CD4-positive, alpha-beta T cell (primary cell): Measurements from ENCODE around the gene CAMTA1. TPM values are rescaled to one million over a fixed set of nuclear protein-coding genes. Genes with fewer than 3 reads are reported as not detected.

Experiments used
- ATAC-seq: fragments of 200-7000 bp; cut with Tn5 transposase; one replicate; pipeline ENCODE4 v1.10.0; 2022; ENCODE audit warnings: mild to moderate bottlenecking; ENCODE audit not compliant: poor library complexity
- CTCF ChIA-PET: fragments of 350-600 bp; sonication (Branson Sonifier 250); formaldehyde crosslinking; loops from one replicate; lab custom pipeline; 2021; ENCODE audit warnings: antibody characterized with exemption, inconsistent platforms; lab: Charles Lee
- POLR2A ChIA-PET: fragments of 350-600 bp; sonication (Branson Sonifier 250); formaldehyde crosslinking; loops from one replicate; lab custom pipeline; 2021; ENCODE audit warnings: antibody characterized with exemption, inconsistent platforms; lab: Charles Lee
- DNase-seq, 14 experiments: peaks; one replicate each; pipeline ENCODE4 v3.0.0-alpha.2; 2013 to 2020; ENCODE audit warnings: mixed read lengths in 2 of 14
- H3K27ac ChIP-seq, 2 donors: one replicate each; pipeline versions ENCODE4 v1.5.1 to v1.7.0; 2013; ENCODE audit warnings: low read length in 2 of 2, low read depth in 1 of 2, mild to moderate bottlenecking in 1 of 2
- H3K27me3 ChIP-seq, 2 experiments: 1 replicate in 1 of 2; 2 replicates in 1 of 2; pipeline versions ENCODE4 v1.6.1 to v1.7.0; 2013; ENCODE audit warnings: low read length in 2 of 2, control low read depth in 1 of 2, mild to moderate bottlenecking in 1 of 2, moderate library complexity in 1 of 2; ENCODE audit not compliant: insufficient read depth in 2 of 2, control insufficient read depth in 1 of 2
- H3K36me3 ChIP-seq: one replicate; pipeline ENCODE4 v1.6.1; 2013; ENCODE audit warnings: low read length, control low read depth; ENCODE audit not compliant: insufficient read depth
- H3K4me1 ChIP-seq: one replicate; pipeline ENCODE4 v1.6.1; 2013; ENCODE audit warnings: low read length, control low read depth; ENCODE audit not compliant: insufficient read depth
- H3K4me3 ChIP-seq: one replicate; pipeline ENCODE4 v1.5.1; 2013; ENCODE audit warnings: mild to moderate bottlenecking, low read length, moderate library complexity
- H3K9me3 ChIP-seq, 2 experiments: 1 replicate in 1 of 2; 2 replicates in 1 of 2; pipeline versions ENCODE4 v1.6.1 to v1.7.0; 2013; ENCODE audit warnings: low read length in 2 of 2, mild to moderate bottlenecking in 2 of 2, control low read depth in 1 of 2, moderate library complexity in 1 of 2; ENCODE audit not compliant: control insufficient read depth in 1 of 2, insufficient read depth in 1 of 2
- H3K27ac Mint-ChIP-seq: one replicate; pipeline ENCODE4 v1.8.0; 2020; ENCODE audit warnings: mixed read lengths
- H3K27me3 Mint-ChIP-seq: one replicate; pipeline ENCODE4 v1.8.0; 2021; ENCODE audit warnings: mixed read lengths
- H3K36me3 Mint-ChIP-seq: one replicate; pipeline ENCODE4 v1.8.0; 2021; ENCODE audit warnings: low read depth, mixed read lengths
- H3K4me1 Mint-ChIP-seq: one replicate; pipeline ENCODE4 v1.8.0; 2021; ENCODE audit warnings: low read depth, mixed read lengths
- H3K4me3 Mint-ChIP-seq: one replicate; pipeline ENCODE4 v1.8.0; 2020; ENCODE audit warnings: mild to moderate bottlenecking, mixed read lengths
- H3K9me3 Mint-ChIP-seq: one replicate; pipeline ENCODE4 v1.8.0; 2020; ENCODE audit warnings: mixed read lengths
- intact Hi-C, 2 experiments: fragments of 100-400 bp; cut with DNase I in 1 of 2; cut with micrococcal nuclease in 1 of 2; formaldehyde crosslinking; loops; one replicate each; pipeline versions ENCODE4 v1.15.1 to v1.9.0; 2023 to 2025; cut with DNase I, micrococcal nuclease
- total RNA-seq, 174 experiments: library from RNA in 2 of 174; stranded (reverse) in 2 of 174; gene quantifications; one replicate each; pipeline ENCODE4 v1.2.3 and lab custom pipeline; 2021 to 2026
- TF ChIP-seq, protein P1 (sequence below): fragments of 200-600 bp; IDR thresholded peaks from one replicate; pipeline ENCODE4 v1.8.0; 2022; ENCODE audit warnings: antibody characterized with exemption, mild to moderate bottlenecking

The CAMTA1 gene
- total RNA-seq, 2 experiments from 2014 or later = 38.6 to 39.3 TPM

DNA sequence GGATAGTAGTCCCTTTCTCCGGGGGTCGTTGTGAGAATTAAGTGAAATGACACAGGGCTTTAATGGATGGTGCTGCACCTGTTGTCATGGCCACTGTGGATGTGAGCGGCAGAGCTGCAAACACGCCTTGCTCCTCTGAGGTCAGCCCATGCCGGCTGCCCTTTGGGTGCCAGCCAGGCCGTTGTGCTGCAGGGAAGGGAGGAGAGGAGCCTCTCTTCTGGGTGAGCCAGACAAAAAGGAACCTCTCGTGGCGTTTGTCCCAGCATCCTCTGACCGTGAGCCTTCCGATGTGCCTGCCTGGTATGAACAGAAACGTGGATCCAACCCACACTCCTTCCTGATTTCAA is 602.9 kb downstream of the CAMTA1 start:
- CTCF ChIA-PET = no interaction called here
- Mint-ChIP-seq H3K4me1 (no peaks in the 10 kb centered on the region), H3K27ac (no peak overlapping the region), H3K27me3 (no peaks in the 10 kb centered on the region), H3K4me3 (no peak overlapping the region), H3K9me3 (no peaks in the 10 kb centered on the region), H3K36me3 (no peaks in the 10 kb centered on the region)
- H3K4me3 ChIP-seq = no peak overlapping the region
- ATAC-seq (no peak), DNase-seq (no peak)
- POLR2A ChIA-PET = no interaction called here
- TF ChIP-seq, protein P1, sequence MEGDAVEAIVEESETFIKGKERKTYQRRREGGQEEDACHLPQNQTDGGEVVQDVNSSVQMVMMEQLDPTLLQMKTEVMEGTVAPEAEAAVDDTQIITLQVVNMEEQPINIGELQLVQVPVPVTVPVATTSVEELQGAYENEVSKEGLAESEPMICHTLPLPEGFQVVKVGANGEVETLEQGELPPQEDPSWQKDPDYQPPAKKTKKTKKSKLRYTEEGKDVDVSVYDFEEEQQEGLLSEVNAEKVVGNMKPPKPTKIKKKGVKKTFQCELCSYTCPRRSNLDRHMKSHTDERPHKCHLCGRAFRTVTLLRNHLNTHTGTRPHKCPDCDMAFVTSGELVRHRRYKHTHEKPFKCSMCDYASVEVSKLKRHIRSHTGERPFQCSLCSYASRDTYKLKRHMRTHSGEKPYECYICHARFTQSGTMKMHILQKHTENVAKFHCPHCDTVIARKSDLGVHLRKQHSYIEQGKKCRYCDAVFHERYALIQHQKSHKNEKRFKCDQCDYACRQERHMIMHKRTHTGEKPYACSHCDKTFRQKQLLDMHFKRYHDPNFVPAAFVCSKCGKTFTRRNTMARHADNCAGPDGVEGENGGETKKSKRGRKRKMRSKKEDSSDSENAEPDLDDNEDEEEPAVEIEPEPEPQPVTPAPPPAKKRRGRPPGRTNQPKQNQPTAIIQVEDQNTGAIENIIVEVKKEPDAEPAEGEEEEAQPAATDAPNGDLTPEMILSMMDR = no peak
- H3K9me3 ChIP-seq = peaks cover 0 to 4% of the 10 kb centered on the region in 2 experiments
- H3K4me1 ChIP-seq = no peaks in the 10 kb centered on the region
- no peaks in the 10 kb centered on the region for H3K27me3 ChIP-seq
- H3K36me3 ChIP-seq = no peaks in the 10 kb centered on the region
- H3K27ac ChIP-seq = no peak overlapping the region
- intact Hi-C loops = no loop called here

DNA sequence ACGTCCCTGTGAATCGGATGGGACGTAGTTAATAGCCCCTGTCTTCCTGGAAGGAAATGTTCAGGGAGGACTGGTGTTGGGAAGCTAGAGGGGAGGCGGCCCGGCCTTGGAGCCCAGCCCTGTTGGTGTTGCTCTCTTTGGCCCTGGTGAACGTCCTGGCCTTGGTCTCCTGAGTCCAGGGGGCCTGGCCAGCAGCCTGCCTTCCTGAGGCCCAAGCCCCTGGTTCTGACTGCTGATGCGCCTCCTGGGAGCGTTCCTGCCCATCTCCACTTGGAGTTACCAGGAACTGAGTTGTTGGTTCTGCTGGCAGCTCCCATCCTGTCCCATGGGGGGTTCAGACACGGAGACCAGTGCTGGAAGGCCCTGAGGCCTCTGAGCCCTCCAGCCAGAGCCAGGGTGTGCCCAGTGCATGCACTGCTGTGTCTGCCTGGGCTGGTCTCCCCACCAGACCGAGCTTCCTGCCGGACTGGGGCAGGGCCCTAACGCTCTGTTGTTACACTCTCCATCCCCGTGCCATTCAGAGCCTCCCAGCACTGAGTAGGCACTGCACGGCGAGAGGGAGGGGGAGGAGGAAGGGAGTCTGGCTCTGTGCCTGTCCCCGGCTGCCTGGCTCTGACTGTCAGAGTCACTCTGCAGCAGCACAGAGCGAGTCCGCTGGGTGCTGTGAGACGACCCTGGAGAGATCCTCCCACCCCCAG is 603.4 kb downstream of the CAMTA1 start:
- Mint-ChIP-seq H3K27me3 (no peaks in the 10 kb centered on the region), H3K4me1 (no peaks in the 10 kb centered on the region), H3K4me3 (no peak overlapping the region), H3K9me3 (no peaks in the 10 kb centered on the region), H3K27ac (no peak overlapping the region), H3K36me3 (no peaks in the 10 kb centered on the region)
- no peak for DNase-seq
- TF ChIP-seq, protein P1 = no peak
- POLR2A ChIA-PET = no interaction called here
- peaks cover 0 to 4% of the 10 kb centered on the region in 2 experiments for H3K9me3 ChIP-seq
- ATAC-seq = no peak
- no peak overlapping the region for H3K4me3 ChIP-seq
- no peaks in the 10 kb centered on the region for H3K4me1 ChIP-seq
- no peaks in the 10 kb centered on the region for H3K27me3 ChIP-seq
- CTCF ChIA-PET = no interaction called here
- intact Hi-C loops = no loop called here
- H3K27ac ChIP-seq = no peak overlapping the region
- H3K36me3 ChIP-seq = no peaks in the 10 kb centered on the region

DNA sequence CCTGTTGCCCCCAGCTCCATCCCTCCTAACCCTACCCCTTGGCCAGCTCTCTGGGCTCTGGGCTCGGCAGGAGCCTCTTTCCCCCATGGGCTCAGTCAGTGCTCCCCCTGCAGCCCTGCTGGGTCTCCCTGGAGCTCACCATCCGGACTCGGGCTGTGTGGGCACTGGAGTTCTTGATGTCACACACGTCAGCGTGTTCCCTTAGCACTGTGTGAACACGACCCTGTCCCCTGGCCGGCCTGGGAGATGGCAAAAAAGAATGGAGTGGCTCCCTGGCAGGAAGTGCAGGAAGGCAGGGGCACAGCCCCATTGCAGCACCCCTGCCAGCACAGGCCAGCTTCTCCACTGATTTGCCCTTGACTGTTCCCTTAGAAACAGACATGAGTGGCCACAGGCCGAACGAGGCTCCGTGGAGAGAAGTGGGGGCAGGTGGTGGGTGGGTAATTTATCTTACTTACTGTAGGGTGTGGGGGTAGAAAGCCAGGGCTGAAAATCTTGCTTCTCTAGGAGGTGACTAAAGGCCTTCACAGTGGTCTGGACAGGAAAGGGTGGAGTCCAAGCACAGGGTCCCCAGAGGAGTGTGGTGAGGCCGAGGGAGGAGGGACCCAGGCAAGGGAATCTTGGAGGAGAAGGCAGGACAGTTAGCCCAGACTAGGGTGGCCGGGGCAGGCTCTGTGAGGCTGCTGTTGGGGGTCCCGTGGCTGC is 604.1 kb downstream of the CAMTA1 start:
- ATAC-seq = no peak
- Histone ChIP-seq H3K27ac (no peak overlapping the region), H3K4me1 (no peaks in the 10 kb centered on the region), H3K9me3 (peaks cover 0 to 4% of the 10 kb centered on the region in 2 experiments), H3K36me3 (no peaks in the 10 kb centered on the region), H3K4me3 (no peak overlapping the region), H3K27me3 (no peaks in the 10 kb centered on the region)
- H3K27me3 Mint-ChIP-seq = no peaks in the 10 kb centered on the region
- DNase-seq = no peak
- ChIA-PET POLR2A (no interaction called here), CTCF (no interaction called here)
- TF ChIP-seq, protein P1 = no peak
- no peak overlapping the region for H3K4me3 Mint-ChIP-seq
- intact Hi-C loops = no loop called here
- no peaks in the 10 kb centered on the region for H3K36me3 Mint-ChIP-seq
- H3K27ac Mint-ChIP-seq = no peak overlapping the region
- H3K9me3 Mint-ChIP-seq = no peaks in the 10 kb centered on the region
- no peaks in the 10 kb centered on the region for H3K4me1 Mint-ChIP-seq
